Measurements from ENCODE around the gene PHACTR4. TPM values are rescaled to one million over a fixed set of nuclear protein-coding genes. Genes with fewer than 3 reads are reported as not detected.
"Not testable (repeated sequence)": the region's sequence is repeated elsewhere in the genome, so short reads cannot be mapped to it uniquely, and the experiment has no call there.

The PHACTR4 gene
- polyA plus RNA-seq, 5 donors: 50.5 to 67.8 (median 65.1) TPM

- not testable (repeated sequence) for DNase-seq
Observed at GRCh38 chr1:28368608-28369007, 932 bp upstream of the PHACTR4 start.

- DNase-seq: peak in 1 of 2 donors; percentile 16
Observed at GRCh38 chr1:28370239-28371009, 884 bp downstream of the PHACTR4 start.

GRCh38 chr1:28371010-28371377, 1.5 kb downstream of the PHACTR4 start:
- DNase-seq: no peak

GRCh38 chr1:28373450-28373849, 3.9 kb downstream of the PHACTR4 start:
- not testable (repeated sequence) for DNase-seq

- DNase-seq: no peak
Observed at GRCh38 chr1:28374297-28374696, 4.8 kb downstream of the PHACTR4 start.

GRCh38 chr1:28375598-28375997, 6.1 kb downstream of the PHACTR4 start:
- not testable (repeated sequence) for DNase-seq

- not testable (repeated sequence) for DNase-seq
Observed at GRCh38 chr1:28376195-28376594, 6.7 kb downstream of the PHACTR4 start.

GRCh38 chr1:28378906-28379305, 9.4 kb downstream of the PHACTR4 start:
- no peak for DNase-seq

- no peak for DNase-seq
Observed at GRCh38 chr1:28380394-28380793, 10.9 kb downstream of the PHACTR4 start.

GRCh38 chr1:28383785-28384184, 14.2 kb downstream of the PHACTR4 start:
- DNase-seq: not testable (repeated sequence)

GRCh38 chr1:28392027-28392652, 22.6 kb downstream of the PHACTR4 start:
- no peak for DNase-seq

- no peak for DNase-seq
Observed at GRCh38 chr1:28394136-28394535, 24.6 kb downstream of the PHACTR4 start.

- no peak for DNase-seq
Observed at GRCh38 chr1:28395181-28395580, 25.6 kb downstream of the PHACTR4 start.

- no peak for DNase-seq
Observed at GRCh38 chr1:28401760-28402159, 32.2 kb downstream of the PHACTR4 start.

- no peak for DNase-seq
Observed at GRCh38 chr1:28409090-28409489, 39.5 kb downstream of the PHACTR4 start.

- no peak for DNase-seq
Observed at GRCh38 chr1:28411656-28412055, 42.1 kb downstream of the PHACTR4 start.

GRCh38 chr1:28412731-28413130, 43.2 kb downstream of the PHACTR4 start:
- no peak for DNase-seq

- DNase-seq: no peak
Observed at GRCh38 chr1:28416509-28417194, 47.1 kb downstream of the PHACTR4 start.

GRCh38 chr1:28417441-28417922, 47.9 kb downstream of the PHACTR4 start:
- no peak for DNase-seq

GRCh38 chr1:28417926-28418637, 48.5 kb downstream of the PHACTR4 start:
- DNase-seq: no peak

GRCh38 chr1:28421744-28422143, 52.2 kb downstream of the PHACTR4 start:
- DNase-seq: no peak

GRCh38 chr1:28426831-28427230, 57.3 kb downstream of the PHACTR4 start:
- no peak for DNase-seq
